ENCODE data around the gene LTB4R.

LTB4R gene

DNA sequence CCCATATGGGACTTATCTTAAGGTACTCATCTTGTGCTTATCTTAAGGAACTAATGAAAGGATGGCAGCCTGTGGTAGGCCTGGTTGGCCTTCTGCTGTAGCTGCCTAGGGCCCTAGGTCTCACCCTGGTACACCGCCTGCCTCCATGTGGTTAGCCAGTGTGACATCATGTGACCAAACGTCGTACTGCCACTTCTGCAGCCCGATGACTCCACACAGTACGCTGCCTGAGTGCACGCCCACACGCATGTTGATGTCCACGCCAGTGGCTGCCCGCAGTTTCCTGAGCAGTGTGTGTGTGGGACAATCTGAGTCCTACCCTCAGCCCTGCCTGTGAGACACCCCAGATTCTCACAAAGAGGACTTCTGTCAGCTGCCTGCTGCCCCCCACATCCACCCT, 18.4 kb downstream of the LTB4R start:
- no peak overlapping the region for H3K4me3 ChIP-seq (ENCODE audit: low read depth, low read length)
- no peak for DNase-seq (ENCODE audit: low read depth)
- TF ChIP-seq, protein P1, sequence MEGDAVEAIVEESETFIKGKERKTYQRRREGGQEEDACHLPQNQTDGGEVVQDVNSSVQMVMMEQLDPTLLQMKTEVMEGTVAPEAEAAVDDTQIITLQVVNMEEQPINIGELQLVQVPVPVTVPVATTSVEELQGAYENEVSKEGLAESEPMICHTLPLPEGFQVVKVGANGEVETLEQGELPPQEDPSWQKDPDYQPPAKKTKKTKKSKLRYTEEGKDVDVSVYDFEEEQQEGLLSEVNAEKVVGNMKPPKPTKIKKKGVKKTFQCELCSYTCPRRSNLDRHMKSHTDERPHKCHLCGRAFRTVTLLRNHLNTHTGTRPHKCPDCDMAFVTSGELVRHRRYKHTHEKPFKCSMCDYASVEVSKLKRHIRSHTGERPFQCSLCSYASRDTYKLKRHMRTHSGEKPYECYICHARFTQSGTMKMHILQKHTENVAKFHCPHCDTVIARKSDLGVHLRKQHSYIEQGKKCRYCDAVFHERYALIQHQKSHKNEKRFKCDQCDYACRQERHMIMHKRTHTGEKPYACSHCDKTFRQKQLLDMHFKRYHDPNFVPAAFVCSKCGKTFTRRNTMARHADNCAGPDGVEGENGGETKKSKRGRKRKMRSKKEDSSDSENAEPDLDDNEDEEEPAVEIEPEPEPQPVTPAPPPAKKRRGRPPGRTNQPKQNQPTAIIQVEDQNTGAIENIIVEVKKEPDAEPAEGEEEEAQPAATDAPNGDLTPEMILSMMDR (IDR thresholded peaks at IDR 0.05; ENCODE audit: control insufficient read depth, extremely low read depth, insufficient read depth), result no peak

DNA sequence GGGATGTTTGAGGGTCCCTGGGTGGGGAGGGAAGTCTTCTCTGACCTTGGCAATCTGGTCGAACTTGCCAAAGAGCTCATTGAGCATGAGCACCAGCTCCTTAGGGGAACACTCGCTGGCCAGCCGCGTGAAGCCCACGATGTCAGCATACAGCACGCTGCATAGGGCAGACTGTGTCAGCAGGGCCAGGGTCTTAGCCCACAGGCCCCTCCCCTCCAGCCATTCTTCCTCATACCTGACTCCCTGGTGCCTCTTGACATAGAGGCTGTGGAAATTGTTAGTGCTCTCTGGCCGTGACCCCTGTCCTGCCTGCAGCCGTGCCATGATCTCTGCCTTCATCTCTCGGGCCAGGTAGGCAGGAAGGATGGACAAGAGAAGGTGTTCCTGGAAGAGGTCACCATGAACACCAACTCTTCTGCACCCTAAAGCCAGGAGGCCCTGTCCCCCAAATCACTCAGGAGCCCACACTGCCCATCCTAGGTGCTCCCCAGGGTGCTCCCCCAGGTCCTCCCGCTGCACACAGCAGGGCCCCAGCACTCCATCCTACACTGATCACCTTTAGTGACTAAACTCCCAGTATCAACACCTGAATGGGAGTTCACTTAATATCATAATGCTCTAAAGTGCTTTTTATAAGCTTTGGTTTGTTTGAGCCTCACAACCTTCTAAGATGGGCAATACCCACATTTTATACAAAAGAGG, 19.8 kb downstream of the LTB4R start:
- TF ChIP-seq, protein P1 (IDR thresholded peaks at IDR 0.05; ENCODE audit: control insufficient read depth, extremely low read depth, insufficient read depth), result no peak
- no peak for DNase-seq (ENCODE audit: low read depth)
- no peak overlapping the region for H3K4me3 ChIP-seq (ENCODE audit: low read depth, low read length)

DNA sequence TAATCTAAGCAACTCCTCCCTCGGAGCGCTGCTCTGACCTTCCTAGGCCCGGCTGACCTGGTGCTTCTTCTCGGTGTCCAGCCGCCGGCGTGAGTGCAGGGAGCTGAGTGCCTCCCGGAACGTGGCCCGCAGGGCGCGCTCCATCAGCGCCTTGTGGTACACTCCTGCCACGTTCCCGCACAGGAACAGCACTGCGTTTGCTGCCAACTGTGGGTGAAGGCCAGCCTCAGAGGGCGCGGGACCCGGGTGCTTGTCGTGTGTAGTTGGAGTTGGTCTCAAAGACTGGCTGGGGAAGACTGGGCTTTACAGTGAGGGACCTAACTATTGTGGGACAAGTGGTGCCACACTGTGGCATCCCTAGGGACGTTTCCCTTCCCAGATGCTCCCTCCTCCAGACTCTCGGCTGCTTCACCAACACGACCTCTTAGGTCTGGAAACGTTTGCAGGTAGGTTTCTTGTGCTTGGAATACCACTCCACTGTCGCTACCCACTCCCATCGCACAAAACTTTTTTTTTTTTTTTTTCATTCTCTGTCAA, 20.5 kb downstream of the LTB4R start:
- DNase-seq (ENCODE audit: low read depth), result no peak
- no peak overlapping the region for H3K4me3 ChIP-seq (ENCODE audit: low read depth, low read length)

DNA sequence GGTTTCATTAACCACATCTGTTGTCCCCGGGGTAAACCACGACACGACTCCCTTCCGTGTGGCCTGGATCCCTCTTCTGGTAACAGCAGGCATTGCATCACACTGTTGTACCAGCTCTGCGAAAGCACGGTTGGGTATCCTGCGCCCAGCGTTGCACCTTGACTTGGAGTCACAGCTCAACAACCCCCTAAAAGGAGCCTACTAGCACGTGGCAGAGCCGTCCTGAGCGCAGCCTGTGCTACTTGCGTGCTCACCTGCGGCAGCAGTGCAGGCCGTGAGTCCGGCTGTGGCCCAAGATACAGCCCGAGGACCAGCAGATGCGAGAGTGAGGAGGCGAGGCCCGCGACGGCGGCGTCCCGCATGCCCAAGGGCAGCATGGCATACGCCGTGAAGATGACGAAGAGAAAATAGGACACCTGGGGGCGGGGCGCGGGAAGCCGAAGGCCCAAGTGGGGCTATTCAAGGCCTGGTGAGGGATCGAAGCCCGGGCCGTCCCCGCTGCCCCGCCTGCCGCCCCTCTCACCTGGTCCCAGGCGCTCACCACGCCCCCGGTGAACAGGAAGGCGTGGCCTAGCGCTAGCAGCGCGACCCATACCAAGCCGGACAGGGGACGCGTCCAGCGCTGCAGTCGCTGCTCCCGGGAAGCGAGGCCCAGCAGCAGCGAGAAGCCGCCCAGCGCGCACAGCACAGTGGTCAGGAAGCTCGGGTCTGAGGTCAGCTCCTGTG, 21.1 kb downstream of the LTB4R start:
- TF ChIP-seq, protein P1 (IDR thresholded peaks at IDR 0.05; ENCODE audit: control insufficient read depth, extremely low read depth, insufficient read depth), result peak; percentile 64
- H3K4me3 ChIP-seq (ENCODE audit: low read depth, low read length), result no peak overlapping the region
- DNase-seq (ENCODE audit: low read depth), result no peak

More for the DNA sequence above, 20.5 kb downstream of the LTB4R start:
- TF ChIP-seq, protein P1 (IDR thresholded peaks at IDR 0.05; ENCODE audit: control insufficient read depth, extremely low read depth, insufficient read depth), result no peak

DNA sequence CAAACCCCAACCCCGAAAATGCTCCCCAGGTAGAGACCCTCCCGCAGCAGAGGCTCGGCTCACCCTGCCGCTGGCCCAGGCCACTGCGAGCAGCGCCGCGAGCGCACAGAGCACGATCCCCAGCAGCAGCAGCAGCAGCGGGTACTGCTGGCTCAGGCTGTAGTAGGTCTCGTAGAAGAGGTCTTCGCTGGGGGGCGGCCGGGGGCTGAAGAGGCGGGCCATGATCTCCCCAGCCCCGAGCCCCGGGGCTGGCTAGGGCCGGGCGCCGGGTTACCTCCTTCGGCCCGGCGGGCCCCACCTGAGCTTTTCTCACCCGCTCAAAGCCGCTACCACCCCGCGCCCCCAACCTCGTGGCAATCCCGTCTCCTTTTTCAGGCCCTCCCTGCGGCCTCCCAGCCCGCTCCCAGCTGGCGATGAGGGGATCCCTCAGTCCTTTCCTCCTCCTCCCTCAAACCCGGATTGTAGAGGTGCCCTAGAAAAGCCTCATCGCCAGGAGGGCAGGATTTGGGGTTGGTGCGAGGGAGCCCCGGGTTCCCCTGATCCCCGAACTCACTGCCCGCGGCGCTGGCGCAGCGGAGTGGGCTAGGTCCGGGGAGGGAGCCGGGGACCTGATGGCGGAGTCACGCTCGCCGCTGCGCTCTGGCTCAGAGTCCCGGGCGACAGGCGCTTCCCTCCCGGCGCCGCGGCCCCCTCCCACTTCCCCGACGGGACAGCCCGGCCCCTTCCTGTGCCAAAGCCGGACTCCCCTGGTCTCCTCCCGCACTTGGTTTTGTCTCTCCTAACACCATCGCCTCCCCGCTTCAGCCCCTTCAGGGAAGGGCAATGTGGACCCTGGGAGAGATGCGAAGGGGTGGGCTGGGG, 23.4 kb downstream of the LTB4R start, which contains the start of gene ADCY4:
TSS of gene ADCY4 (minus strand) at position 641 of the 861 bp plus-strand sequence. CDS start at position 222, 419 bp downstream.
- no peak within 1 kb of the TSS for H3K4me3 ChIP-seq (ENCODE audit: low read depth, low read length)
- DNase-seq (ENCODE audit: low read depth), result no peak
- TF ChIP-seq, protein P1 (IDR thresholded peaks at IDR 0.05; ENCODE audit: control insufficient read depth, extremely low read depth, insufficient read depth), result no peak

DNA sequence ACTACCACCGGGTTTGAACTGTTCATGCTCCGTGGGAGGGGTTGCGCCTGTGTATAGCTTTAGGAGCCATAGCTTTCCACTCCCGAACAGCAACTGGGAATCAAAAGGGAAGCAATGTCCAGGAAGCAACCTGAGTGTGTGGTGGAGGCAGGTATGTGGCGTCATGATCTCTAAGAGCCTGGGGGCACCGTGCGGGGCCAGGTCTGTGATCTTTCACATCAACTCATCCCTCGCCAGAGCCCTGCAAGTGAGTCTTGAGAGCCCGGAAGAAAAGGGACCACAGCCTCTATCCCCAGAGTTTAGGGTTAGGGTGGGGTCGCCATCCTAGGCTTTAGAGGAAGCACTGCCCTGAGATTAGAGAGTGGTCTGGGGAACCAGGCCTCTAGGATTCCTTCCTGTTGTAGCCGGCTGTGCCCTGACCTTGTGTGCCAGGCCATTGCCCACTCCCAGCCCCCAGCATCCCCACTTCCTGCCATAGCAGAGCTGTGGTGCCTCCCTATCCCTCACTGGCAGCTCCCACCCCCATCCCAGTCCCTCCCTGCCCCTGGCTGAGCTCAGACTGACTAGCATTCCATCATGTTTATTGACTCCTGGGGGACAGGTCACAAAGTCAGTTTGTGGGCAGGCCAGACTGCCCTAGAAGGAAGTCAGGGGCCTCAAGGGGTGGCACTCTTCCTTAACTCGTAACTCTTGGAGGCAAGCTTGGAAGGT, 24.3 kb downstream of the LTB4R start:
- TF ChIP-seq, protein P1 (IDR thresholded peaks at IDR 0.05; ENCODE audit: control insufficient read depth, extremely low read depth, insufficient read depth), result no peak

More for the DNA sequence above, 24.3 kb downstream of the LTB4R start:
- H3K4me3 ChIP-seq (ENCODE audit: low read depth, low read length), result no peak overlapping the region
- no peak for DNase-seq (ENCODE audit: low read depth)

All from LNCaP clone FGC (cell line).